ENCODE measurements around the gene WWC2.

WWC2 gene

DNA sequence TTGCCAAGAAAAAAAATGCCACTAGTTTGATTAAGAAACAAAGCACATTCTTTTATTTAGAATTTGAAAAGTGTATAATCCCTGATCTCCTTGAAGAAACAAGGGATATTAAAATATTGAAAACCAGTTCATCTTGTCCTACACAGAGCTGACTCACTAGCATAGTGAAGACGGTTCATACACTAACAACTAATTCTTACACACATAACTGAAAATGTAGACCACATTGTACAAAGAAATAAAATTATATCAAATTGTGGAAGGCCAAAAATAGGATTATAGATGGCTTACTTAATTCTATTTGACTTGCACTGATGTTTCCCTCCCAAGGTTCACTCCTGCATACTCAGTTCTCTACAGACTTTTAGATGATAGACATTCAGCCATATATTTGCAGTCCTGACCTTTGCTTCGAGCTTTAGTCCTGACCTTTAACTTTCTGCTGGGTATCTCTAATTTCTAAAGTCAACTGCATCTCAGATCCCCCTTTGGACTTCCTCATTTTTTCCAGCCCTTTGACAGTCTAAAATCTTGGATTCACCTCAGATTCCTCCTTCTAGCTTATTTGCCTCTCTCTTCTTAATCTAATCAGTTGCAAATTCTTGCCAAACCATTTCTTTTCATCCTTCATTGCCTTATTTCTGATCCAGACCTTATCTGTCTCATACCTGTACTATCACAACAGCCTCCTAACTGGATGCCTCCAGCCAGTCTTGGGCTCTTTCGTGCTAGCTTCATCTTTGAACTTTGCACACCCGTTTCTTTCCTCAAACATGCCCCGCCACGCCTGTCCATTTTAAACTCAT lies 4.5 kb upstream of the WWC2 start:
- H3K9me3 ChIP-seq (ENCODE audit: control insufficient read depth, insufficient read depth, low read depth, low read length), result no peaks in the 10 kb centered on the region
- no peak overlapping the region for H3K4me3 ChIP-seq (ENCODE audit: low read depth, low read length)
- TF ChIP-seq, protein P1, sequence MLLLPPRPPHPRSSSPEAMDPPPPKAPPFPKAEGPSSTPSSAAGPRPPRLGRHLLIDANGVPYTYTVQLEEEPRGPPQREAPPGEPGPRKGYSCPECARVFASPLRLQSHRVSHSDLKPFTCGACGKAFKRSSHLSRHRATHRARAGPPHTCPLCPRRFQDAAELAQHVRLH (tag by site-specific recombination; IDR thresholded peaks at IDR 0.05), result no peak
- TF ChIP-seq ZNF133 (tag by site-specific recombination; IDR thresholded peaks at IDR 0.05) (no peak), ZNF146 (tag by site-specific recombination; IDR thresholded peaks at IDR 0.05) (no peak), ZNF23 (tag by site-specific recombination; IDR thresholded peaks at IDR 0.05; ENCODE audit: borderline replicate concordance) (no peak), ZNF449 (tag by site-specific recombination; IDR thresholded peaks at IDR 0.05) (no peak), ZBTB6 (tag by site-specific recombination; IDR thresholded peaks at IDR 0.05) (no peak), ZNF202 (tag by site-specific recombination; IDR thresholded peaks at IDR 0.05; ENCODE audit: borderline replicate concordance) (no peak), GLI4 (tag by site-specific recombination; IDR thresholded peaks at IDR 0.05) (no peak), FEZF1 (tag by site-specific recombination; IDR thresholded peaks at IDR 0.05) (no peak)
- TF ChIP-seq, protein P2, sequence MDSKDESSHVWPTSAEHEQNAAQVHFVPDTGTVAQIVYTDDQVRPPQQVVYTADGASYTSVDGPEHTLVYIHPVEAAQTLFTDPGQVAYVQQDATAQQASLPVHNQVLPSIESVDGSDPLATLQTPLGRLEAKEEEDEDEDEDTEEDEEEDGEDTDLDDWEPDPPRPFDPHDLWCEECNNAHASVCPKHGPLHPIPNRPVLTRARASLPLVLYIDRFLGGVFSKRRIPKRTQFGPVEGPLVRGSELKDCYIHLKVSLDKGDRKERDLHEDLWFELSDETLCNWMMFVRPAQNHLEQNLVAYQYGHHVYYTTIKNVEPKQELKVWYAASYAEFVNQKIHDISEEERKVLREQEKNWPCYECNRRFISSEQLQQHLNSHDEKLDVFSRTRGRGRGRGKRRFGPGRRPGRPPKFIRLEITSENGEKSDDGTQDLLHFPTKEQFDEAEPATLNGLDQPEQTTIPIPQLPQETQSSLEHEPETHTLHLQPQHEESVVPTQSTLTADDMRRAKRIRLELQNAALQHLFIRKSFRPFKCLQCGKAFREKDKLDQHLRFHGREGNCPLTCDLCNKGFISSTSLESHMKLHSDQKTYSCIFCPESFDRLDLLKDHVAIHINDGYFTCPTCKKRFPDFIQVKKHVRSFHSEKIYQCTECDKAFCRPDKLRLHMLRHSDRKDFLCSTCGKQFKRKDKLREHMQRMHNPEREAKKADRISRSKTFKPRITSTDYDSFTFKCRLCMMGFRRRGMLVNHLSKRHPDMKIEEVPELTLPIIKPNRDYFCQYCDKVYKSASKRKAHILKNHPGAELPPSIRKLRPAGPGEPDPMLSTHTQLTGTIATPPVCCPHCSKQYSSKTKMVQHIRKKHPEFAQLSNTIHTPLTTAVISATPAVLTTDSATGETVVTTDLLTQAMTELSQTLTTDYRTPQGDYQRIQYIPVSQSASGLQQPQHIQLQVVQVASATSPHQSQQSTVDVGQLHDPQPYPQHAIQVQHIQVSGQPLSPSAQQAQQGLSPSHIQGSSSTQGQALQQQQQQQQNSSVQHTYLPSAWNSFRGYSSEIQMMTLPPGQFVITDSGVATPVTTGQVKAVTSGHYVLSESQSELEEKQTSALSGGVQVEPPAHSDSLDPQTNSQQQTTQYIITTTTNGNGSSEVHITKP (tag by site-specific recombination; IDR thresholded peaks at IDR 0.05), result no peak
- no peak overlapping the region for H3K27ac ChIP-seq (ENCODE audit: extremely low read depth, low read depth, low read length)
- H3K4me1 ChIP-seq (ENCODE audit: control insufficient read depth, insufficient read depth, low read length), result no peaks in the 10 kb centered on the region; the same call in 1 of the 2 replicates
- POLR2A ChIA-PET, result interaction anchor here (0.7 kb wide), 1 partner anchor 865 kb away, joined by 4 read pairs; no protein-coding TSS in a partner anchor
- CTCF ChIA-PET, result interaction anchor here (0.6 to 1.0 kb wide), 4 partner anchors 111 to 162 kb away, joined by 3 to 5 read pairs (median 3); no protein-coding TSS in a partner anchor
- no peaks in the 10 kb centered on the region for H3K36me3 ChIP-seq (ENCODE audit: control insufficient read depth in 2 of 2, insufficient read depth in 1 of 2, low read length in 2 of 2)

- no peaks in the 10 kb centered on the region for H3K36me3 ChIP-seq (ENCODE audit: control insufficient read depth in 2 of 2, insufficient read depth in 1 of 2, low read length in 2 of 2)
- POLR2A ChIA-PET, result no interaction called here
- H3K4me3 ChIP-seq (ENCODE audit: low read depth, low read length), result no peak overlapping the region
- no peaks in the 10 kb centered on the region for H3K9me3 ChIP-seq (ENCODE audit: control insufficient read depth, insufficient read depth, low read depth, low read length)
- CTCF ChIA-PET, result interaction anchor here (0.8 to 1.0 kb wide), 3 partner anchors 154 to 162 kb away, joined by 3 to 5 read pairs (median 3); no protein-coding TSS in a partner anchor
- TF ChIP-seq ZNF521 (tag by site-specific recombination; IDR thresholded peaks at IDR 0.05) (no peak), ZNF791 (tag by site-specific recombination; IDR thresholded peaks at IDR 0.05) (no peak), ZNF768 (tag by site-specific recombination; IDR thresholded peaks at IDR 0.05) (no peak), ZBTB20 (tag by site-specific recombination; IDR thresholded peaks at IDR 0.05) (no peak), ZNF473 (tag by site-specific recombination; IDR thresholded peaks at IDR 0.05) (no peak), ZFP37 (tag by site-specific recombination; IDR thresholded peaks at IDR 0.05) (no peak), ZNF350 (tag by site-specific recombination; IDR thresholded peaks at IDR 0.05) (no peak), ZBTB8A (tag by site-specific recombination; IDR thresholded peaks at IDR 0.05) (no peak), ZNF510 (tag by site-specific recombination; IDR thresholded peaks at IDR 0.05; ENCODE audit: insufficient replicate concordance) (no peak), ZNF10 (tag by site-specific recombination; IDR thresholded peaks at IDR 0.05) (no peak), ZNF138 (tag by site-specific recombination; IDR thresholded peaks at IDR 0.05; ENCODE audit: borderline replicate concordance) (no peak), KLF17 (tag by site-specific recombination; IDR thresholded peaks at IDR 0.05) (no peak)
- TF ChIP-seq, protein P3, sequence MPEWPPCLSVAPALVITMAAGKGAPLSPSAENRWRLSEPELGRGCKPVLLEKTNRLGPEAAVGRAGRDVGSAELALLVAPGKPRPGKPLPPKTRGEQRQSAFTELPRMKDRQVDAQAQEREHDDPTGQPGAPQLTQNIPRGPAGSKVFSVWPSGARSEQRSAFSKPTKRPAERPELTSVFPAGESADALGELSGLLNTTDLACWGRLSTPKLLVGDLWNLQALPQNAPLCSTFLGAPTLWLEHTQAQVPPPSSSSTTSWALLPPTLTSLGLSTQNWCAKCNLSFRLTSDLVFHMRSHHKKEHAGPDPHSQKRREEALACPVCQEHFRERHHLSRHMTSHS (tag by site-specific recombination; IDR thresholded peaks at IDR 0.05), result no peak
- no peaks in the 10 kb centered on the region; the same call in 1 of the 2 replicates for H3K4me1 ChIP-seq (ENCODE audit: control insufficient read depth, insufficient read depth, low read length)
- H3K27ac ChIP-seq (ENCODE audit: extremely low read depth, low read depth, low read length), result no peak overlapping the region
These were observed 3.9 kb upstream of the WWC2 start for GRCh38 chr4:183095199-183095512.
